GM12878 (cell line): ENCODE data around the gene NMBR. TPM values are rescaled to one million over a fixed set of nuclear protein-coding genes. Genes with fewer than 3 reads are reported as not detected.

Experiments used
- ATAC-seq: fragments of 200-7000 bp; cut with Tn5 transposase; 3 replicates; pipeline ENCODE4 v1.9.1; 2020; ENCODE audit warnings: mild to moderate bottlenecking, moderate library complexity
- BruUV-seq: library from RNA; stranded (reverse); fragments of 400-500 nt; replicated peaks from 2 replicates; lab custom pipeline; 2021; lab: Mats Ljungman, UMichigan
- CTCF ChIA-PET: fragments of 300-600 bp; sonication (Branson Sonifier 250); formaldehyde crosslinking; extraction: SDS; loops from one replicate; lab custom pipeline; 2021; ENCODE audit warnings: inconsistent platforms; lab: Yijun Ruan, JAX
- POLR2A ChIA-PET: fragments of 350-600 bp; formaldehyde crosslinking; extraction: SDS; loops from one replicate; lab custom pipeline; 2021; ENCODE audit warnings: inconsistent platforms; lab: Charles Lee
- RAD21 ChIA-PET: fragments of 300-600 bp; sonication (Branson Sonifier 250); formaldehyde crosslinking; loops from one replicate; lab custom pipeline; 2023; ENCODE audit warnings: antibody characterized with exemption; ENCODE audit not compliant: unreplicated experiment; lab: Charles Lee
- SMC1A ChIA-PET: fragments of 300-600 bp; sonication (Branson Sonifier 250); formaldehyde crosslinking; loops from one replicate; lab custom pipeline; 2023; ENCODE audit not compliant: unreplicated experiment, uncharacterized antibody; lab: Charles Lee
- DNase-seq: peaks from one replicate; pipeline ENCODE4 v3.0.0-alpha.2; 2011; ENCODE audit warnings: low read depth, low spot score
- FAIRE-seq: peaks from 3 replicates; lab custom pipeline; 2011; peaks lifted over from hg19 to GRCh38; lab: Jason Lieb, UNC
- H2AFZ ChIP-seq: 2 replicates; pipeline ENCODE4 v1.6.0; 2011; ENCODE audit warnings: low read depth, low read length, control low read depth; ENCODE audit not compliant: control insufficient read depth
- H3K27ac ChIP-seq: 2 replicates; pipeline ENCODE4 v1.5.1; 2011; ENCODE audit warnings: control low read depth; ENCODE audit not compliant: control insufficient read depth, insufficient read depth
- H3K27me3 ChIP-seq, 2 experiments: replicated peaks in 1 of 2; 2 replicates each; pipeline versions ENCODE4 v1.6.0 to v1.6.1; 2011; ENCODE audit warnings: low read length in 1 of 2; ENCODE audit not compliant: control insufficient read depth in 2 of 2, insufficient read depth in 2 of 2
- H3K36me3 ChIP-seq, 2 experiments: 2 replicates each; pipeline ENCODE4 v1.5.1; 2011; ENCODE audit warnings: low read length in 1 of 2; ENCODE audit not compliant: control insufficient read depth in 2 of 2, insufficient read depth in 2 of 2
- H3K4me1 ChIP-seq: 2 replicates; pipeline ENCODE4 v1.6.1; 2011; ENCODE audit warnings: mild to moderate bottlenecking, low read length, moderate library complexity, mixed read lengths; ENCODE audit not compliant: control insufficient read depth, insufficient read depth
- H3K4me2 ChIP-seq: 2 replicates; pipeline ENCODE4 v1.6.0; 2011; ENCODE audit warnings: control low read depth; ENCODE audit not compliant: control insufficient read depth, insufficient read depth
- H3K4me3 ChIP-seq: fragments of 200-600 bp; sonication (generic); 2 replicates; pipeline ENCODE4 v1.5.1; 2016
- H3K79me2 ChIP-seq: 2 replicates; pipeline ENCODE4 v1.6.0; 2011; ENCODE audit warnings: low read length; ENCODE audit not compliant: control insufficient read depth, insufficient read depth
- H3K9ac ChIP-seq: 2 replicates; pipeline ENCODE4 v1.8.0; 2011; ENCODE audit warnings: low read length, control low read depth, mixed read lengths; ENCODE audit not compliant: control insufficient read depth, insufficient read depth
- H3K9me3 ChIP-seq: replicated peaks from 3 replicates; pipeline ENCODE4 v1.5.1; 2011; ENCODE audit warnings: mild to moderate bottlenecking, low read length; ENCODE audit not compliant: control insufficient read depth, insufficient read depth
- H4K20me1 ChIP-seq: 2 replicates; pipeline ENCODE4 v1.6.0; 2011; ENCODE audit not compliant: control insufficient read depth, insufficient read depth
- CREM ChIP-seq: IDR thresholded peaks from 2 replicates; pipeline ENCODE4 v1.6.1; 2014; ENCODE audit warnings: antibody characterized with exemption, low read depth
- EED ChIP-seq: sonication (generic); IDR thresholded peaks from 2 replicates; pipeline ENCODE4 v1.6.1; 2016; ENCODE audit warnings: antibody characterized with exemption, low read depth
- NFYB ChIP-seq: IDR thresholded peaks from 2 replicates; pipeline ENCODE4 v1.6.1; 2011; ENCODE audit warnings: low read depth, mild to moderate bottlenecking, low read length, improper control_type of control experiment, moderate library complexity; ENCODE audit not compliant: insufficient read depth
- NR2F1 ChIP-seq: fragments of 450-650 bp; conservative IDR thresholded peaks from 2 replicates; pipeline ENCODE4 v1.6.1; 2017; ENCODE audit warnings: mild to moderate bottlenecking
- RFX5 ChIP-seq: IDR thresholded peaks from 2 replicates; pipeline ENCODE4 v1.6.1; 2011; ENCODE audit warnings: low read depth, low read length, improper control_type of control experiment
- SMARCA5 ChIP-seq: fragments of 450-650 bp; IDR thresholded peaks from 2 replicates; pipeline ENCODE4 v1.6.1; 2017; ENCODE audit warnings: mild to moderate bottlenecking
- ZBTB4 ChIP-seq: fragments of 450-650 bp; formaldehyde crosslinking; IDR thresholded peaks from 2 replicates; pipeline ENCODE4 v1.4.0; 2022; ENCODE audit warnings: mild to moderate bottlenecking, moderate library complexity
- in situ Hi-C: fragments of 300-500 bp; cut with MboI; formaldehyde crosslinking; loops from 9 replicates; pipeline ENCODE4 v1.14.3; 2018; ENCODE audit warnings: mixed read lengths
- intact Hi-C: fragments of 100-400 bp; cut with micrococcal nuclease; formaldehyde crosslinking; loops from one replicate; pipeline ENCODE4 v1.14.2; 2022; ENCODE audit not compliant: unreplicated experiment
- polyA plus RNA-seq, 11 experiments: library from polyadenylated mRNA; depleted of rRNA in 4 of 11; unstranded in 6 of 11; stranded (reverse) in 5 of 11; fragments of >200 nt; fragmentation: Nextera tagmentation in 4 of 11; fragmentation: Illumina TruSeq in 1 of 11; extraction: Ambion mirVana in 4 of 11; extraction: Trizol in 1 of 11; gene quantifications; 1 replicate in 1 of 11; 2 replicates in 10 of 11; pipeline versions ENCODE4 v1.2.1 to v1.2.3, GENCODE V29; 2011 to 2016; ENCODE audit warnings: inconsistent platforms in 2 of 11, missing spikeins in 2 of 11, low read depth in 1 of 11
- total RNA-seq, 4 experiments: library from RNA; depleted of rRNA in 3 of 4; stranded (reverse); fragments of >200 nt in 3 of 4; fragmentation: Illumina TruSeq in 1 of 4; extraction: Trizol in 1 of 4; gene quantifications; 2 replicates each; pipeline versions ENCODE4 v1.2.1 to v1.2.3, GENCODE V29; 2013 to 2021

Gene NMBR
- total and polyA plus RNA-seq, 10 of the 15 experiments (the other 5 are each of a cell fraction or from before 2014, with no cell fraction given) = not detected

GRCh38 chr6:142171351-142171750, 24.4 kb upstream of the NMBR start:
- Histone ChIP-seq H3K4me3 (no peak overlapping the region), H3K9ac (no peak overlapping the region), H3K27ac (no peak overlapping the region), H2AFZ (no peak overlapping the region), H3K9me3 (no peaks in the 10 kb centered on the region), H4K20me1 (no peaks in the 10 kb centered on the region), H3K36me3 (peaks cover 4 to 5% of the 10 kb centered on the region in 2 experiments), H3K4me1 (no peaks in the 10 kb centered on the region), H3K4me2 (no peak overlapping the region), H3K27me3 (no peaks in the 10 kb centered on the region), H3K79me2 (no peaks in the 10 kb centered on the region)
- ChIA-PET POLR2A (interaction anchor here (0.8 kb wide), 1 partner anchor 15 kb away, joined by 3 read pairs; no protein-coding TSS in a partner anchor), RAD21 (no interaction called here), CTCF (interaction anchor here (2.3 kb wide), 1 partner anchor 21 kb away, joined by 6 read pairs; no protein-coding TSS in a partner anchor), SMC1A (interaction anchor here (1.2 kb wide), 1 partner anchor 14 kb away, joined by 3 read pairs; no protein-coding TSS in a partner anchor)
- TF ChIP-seq EED = no peak
- no peak for TF ChIP-seq ZBTB4 (CRISPR knock-in tag)
- TF ChIP-seq SMARCA5 = no peak
- TF ChIP-seq RFX5 = no peak
- no peak for TF ChIP-seq NFYB
- TF ChIP-seq NR2F1 = no peak
- no peak for TF ChIP-seq CREM
- ATAC-seq = no peak
- no TSS peak for BruUV-seq
- intact Hi-C loops (no loop called here), in situ Hi-C loops (no loop called here)
- FAIRE-seq = no peak
- DNase-seq = no peak
